SIG-M5 treated with dmso at 0.1 percent for 504 hours (cell line): ENCODE measurements around the gene PLXNC1.

Source experiments
- DNase-seq: peaks from one replicate; lab custom pipeline; 2025; ENCODE audit not compliant: unreplicated experiment; lab: John Stamatoyannopoulos, UW

Gene PLXNC1

DNA sequence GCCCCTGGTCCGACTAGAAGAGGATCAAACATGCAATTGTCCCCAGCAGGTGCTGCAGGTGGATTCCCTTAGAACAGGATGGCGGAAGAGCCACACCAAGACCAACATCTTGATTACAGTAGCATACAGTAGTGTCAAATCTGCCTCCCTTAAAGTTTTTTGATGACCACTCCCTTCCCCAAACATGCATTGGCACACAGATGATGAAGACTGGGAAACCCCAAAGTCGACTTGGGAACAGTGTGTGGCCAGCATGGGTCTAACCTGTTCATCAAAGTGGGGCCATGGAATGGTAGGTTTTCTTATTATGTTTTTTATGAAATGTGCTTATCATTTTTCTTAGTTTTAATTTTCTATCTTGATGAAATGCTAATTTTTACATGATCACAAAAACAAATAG, 8.8 kb downstream of the PLXNC1 start:
- DNase-seq, result no peak

DNA sequence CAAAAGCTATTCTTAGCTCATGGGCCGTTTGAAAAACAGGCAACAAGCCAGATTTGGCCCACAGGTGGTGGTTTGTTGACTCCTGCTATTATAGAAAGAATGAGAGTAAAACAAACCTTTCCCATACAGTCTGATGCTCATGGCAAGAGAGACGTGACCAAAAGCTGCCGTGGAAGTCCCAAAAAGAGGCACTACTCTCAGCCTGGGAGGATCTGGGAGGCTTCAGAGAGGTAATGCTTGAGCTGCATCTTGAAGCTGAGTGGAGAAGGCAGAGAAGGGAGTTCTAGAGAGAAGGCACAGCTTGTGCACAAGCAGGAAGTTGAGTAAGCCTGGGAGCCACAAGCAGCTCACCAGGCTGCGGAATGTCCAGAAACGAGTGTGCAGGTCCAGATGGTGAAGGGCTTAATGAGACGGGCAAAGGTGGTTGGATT, 9.6 kb downstream of the PLXNC1 start:
- DNase-seq, result no peak

DNA sequence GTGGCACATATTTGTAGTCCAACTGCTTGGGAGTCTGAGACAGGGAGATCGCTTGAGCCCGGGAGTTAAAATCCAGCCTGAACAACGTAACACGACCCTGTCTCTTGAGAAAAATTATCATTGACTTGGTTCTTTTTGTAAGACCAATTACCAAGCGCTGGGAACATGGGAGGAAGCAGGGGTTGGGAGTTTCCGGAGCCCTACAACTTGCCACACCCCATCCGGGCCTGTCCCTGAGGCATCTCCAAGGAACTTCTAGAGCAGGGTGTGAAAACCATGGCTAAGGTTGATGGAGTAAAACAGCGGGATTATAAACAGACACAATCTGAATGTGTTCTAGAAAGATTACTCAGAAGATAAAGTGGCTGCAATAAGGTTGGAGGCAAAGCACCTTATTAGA, 10.3 kb downstream of the PLXNC1 start:
- DNase-seq, result no peak

DNA sequence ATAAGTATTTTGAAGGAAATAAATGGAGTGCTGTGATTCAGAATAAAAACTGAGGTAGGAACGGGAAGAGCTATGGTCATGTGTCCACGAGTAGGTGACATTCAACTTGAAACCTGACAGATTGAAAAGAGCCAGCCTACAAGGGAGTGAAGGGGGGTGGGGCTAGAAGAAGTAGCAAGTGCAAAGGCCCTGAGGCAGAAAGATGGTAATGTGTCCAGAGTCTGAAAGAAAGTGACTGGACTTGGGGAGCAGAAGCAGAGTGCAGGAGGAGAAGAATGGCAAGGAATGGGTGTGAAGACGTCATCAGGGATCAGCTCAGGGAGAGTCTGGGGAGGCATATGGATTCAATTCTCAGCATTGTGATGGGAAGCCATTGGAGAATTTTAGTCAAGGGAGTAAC, 13.7 kb downstream of the PLXNC1 start:
- DNase-seq, result no peak

- DNase-seq, result no peak
Measured at GRCh38 chr12:94163850-94164249, 15.5 kb downstream of the PLXNC1 start.

GRCh38 chr12:94165138-94165537, 16.8 kb downstream of the PLXNC1 start:
- DNase-seq, result no peak

DNA sequence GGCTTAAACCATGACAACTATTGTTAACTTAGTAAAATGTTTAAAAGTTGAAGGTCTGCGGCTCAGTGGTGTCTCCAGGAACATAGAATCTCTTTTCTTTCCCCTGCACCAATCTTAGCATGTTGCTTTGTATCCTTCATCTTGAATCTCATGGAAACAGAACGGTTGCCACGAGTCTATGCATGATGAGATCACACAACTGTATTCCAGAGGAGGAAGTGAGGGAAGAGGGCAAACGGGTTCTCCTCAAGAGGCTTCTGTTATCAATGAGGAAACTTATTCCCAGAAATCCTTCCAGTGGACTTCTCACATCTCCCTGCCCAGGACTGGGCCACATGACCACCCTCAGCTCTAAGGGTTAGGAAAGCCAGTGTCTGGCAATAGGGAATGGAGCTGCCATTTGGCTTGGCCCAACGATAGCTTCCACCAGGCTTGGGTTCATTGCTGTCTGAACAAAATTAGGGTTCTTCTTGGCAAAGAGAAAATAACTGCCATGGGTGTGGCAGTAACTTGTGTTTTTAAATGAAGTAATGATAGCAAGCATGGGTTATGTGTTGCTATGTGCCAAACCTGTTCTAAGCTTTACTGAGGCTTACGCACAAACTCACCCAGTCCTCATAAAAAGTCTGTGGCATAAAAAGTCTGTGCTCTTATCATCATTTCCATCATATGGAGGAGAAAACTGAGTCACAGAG, 17.4 kb downstream of the PLXNC1 start:
- DNase-seq, result no peak

- DNase-seq, result no peak
Measured at GRCh38 chr12:94167071-94167755, 18.8 kb downstream of the PLXNC1 start.

- no peak for DNase-seq
Measured at GRCh38 chr12:94167756-94168416, 19.5 kb downstream of the PLXNC1 start.

DNA sequence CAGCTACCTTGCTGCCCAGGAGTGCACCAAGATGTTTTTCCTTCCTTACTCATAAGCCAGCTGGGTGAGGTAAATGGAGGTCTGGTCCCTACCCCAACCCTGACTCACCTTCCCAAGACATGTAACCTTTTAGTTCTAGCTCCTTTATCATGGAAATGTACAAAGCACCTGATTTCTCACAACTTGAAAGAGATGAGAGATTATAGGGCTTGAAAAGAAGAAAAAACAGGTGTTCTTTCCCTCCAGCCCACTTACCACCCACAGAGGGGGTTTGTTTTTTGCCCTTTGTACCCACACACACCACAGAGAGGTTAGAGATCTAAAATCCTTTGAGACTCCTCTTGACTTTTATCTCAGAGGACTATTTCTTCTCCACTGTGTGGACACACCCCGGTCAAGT, 21.1 kb downstream of the PLXNC1 start:
- no peak for DNase-seq

DNA sequence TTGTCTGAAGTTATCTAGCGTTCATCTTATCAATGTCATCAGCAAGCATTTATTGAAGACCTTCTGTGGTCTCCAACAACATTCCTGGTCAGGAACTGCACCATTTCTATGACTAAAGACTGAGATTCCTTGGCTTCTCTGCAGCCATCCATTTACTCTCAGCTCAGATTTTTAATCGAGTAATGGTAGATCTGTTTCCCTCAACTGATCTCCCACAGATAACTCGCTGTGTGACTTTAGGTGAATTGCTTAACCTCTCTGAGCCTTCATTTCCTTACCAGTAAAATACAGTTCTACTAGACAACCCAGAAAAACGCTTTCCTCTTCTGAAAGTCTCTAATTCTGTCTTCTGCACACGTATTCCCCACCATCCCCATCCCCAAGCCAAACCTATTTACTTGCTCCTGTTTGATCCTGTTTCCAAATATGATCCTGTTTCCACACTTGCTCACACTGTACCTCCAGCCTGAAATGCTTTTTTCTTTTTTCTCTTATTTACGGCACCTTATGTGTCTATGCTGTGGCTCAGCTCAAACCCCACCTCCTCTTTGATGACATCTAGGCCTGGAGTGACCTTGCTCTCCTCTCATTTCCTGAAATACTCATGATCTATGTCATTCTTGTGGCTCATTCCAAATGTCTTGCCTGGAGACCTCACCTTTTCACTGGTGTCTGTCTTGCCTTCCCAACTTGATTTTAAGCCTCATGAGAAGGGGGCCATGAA, 21.8 kb downstream of the PLXNC1 start:
- no peak for DNase-seq

DNA sequence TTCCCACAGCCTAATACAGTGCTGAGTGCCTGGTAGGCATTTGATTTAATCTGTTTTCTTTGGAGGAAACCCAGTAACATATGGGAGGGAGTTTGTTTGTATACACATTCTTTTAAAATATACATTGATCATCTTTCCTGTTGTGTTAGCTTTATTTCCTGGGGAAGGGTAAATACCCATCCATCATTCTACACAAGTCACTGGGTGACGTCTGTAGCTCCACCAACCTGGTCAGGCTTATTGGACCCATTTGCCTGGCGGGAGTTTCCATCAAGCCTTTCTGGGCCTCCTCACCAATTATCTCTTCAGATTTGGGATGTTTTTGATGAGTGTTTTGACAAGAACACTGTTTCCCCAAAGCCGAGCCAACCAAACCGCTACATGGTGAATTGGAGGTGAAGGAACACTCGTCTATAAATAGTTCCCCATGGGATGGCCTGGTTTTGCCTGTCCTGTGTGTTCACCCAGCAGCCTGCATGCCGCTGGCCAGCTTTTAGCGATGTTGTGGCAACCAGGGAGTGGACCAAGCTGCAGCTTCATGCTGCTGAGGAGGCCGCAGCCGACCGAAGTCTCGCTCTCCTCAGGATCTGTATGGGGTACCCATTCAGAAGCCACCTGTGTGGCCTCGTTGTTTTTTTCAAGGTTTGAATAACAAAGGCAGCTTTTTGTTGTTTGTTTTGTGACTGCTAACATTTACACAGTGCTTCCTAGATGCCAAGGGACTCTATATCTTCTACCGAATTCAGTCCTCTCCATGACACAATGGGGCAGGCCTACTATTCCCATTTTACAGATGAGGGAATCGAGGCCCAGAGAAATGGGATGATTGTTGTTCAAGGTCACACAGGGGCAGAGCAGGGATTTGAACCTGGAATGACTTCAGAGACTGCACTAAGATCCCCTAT, 22.6 kb downstream of the PLXNC1 start:
- DNase-seq, result no peak

DNA sequence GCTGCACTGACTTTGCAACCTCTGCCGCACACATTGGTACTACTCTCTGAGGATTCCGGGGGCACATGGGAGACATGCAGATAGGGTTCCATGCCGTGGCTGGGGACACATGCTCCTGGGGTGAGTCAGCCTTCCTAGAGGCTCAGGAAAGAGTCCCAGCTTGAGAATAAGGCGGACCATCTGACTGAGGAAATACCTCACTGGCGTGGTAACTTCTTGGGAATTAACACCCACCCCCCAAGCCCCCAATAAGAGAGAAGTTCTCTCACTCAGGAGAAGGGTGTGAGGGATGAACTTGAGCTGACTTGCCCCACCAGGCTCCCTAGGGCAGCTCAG, 23.2 kb downstream of the PLXNC1 start:
- DNase-seq, result no peak

DNA sequence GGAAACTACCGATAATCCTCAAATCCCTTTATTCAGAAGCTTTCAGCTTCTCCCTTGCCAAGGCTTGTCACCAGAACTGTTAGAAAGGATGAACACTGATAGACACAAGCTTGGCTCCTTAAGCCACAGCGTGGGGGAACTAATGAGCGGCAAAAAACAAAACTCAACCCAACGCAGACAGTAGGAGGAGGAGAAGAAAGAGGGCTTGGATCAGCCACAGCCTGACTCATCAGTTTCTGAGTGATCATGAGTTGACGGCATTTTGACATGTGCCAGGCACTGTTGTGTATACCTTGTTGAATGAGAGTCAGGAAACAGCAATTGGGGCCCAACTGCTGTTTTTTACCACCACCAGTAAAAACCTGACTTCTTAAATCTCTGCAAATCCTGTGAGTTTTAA, 23.7 kb downstream of the PLXNC1 start:
- DNase-seq, result no peak

- DNase-seq, result peak; percentile 92
Measured at GRCh38 chr12:94172973-94173372, 24.6 kb downstream of the PLXNC1 start.

DNA sequence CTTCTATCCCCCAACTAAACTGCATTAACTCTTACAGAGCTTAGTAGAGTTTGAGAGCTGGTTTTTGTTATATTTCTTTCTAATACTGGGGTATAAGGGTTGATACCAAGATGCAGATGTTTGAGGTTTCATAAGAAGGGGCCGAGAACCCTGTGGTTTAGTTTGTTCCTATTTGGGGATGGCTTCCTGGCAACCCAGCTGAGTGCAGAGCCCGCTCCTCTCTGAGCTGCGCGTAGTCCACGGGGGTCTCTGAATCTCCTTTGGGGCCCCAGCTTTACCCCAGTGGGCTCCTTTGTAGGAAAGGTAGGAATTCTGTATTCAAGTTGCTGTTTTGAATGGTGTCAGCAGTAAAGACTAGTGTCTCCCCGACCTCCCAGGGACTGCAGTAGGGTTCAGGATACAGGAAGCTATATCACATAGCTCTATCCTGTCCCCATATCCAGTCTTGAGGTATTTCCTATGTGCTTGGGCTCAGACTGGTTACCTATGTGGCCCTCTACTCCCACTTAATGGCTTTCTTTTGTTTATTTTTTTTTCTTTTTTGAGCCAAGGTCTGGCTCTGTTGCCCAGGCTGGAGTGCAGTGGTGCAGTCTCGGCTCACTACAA, 25.4 kb downstream of the PLXNC1 start:
- DNase-seq, result peak; percentile 72

- DNase-seq, result peak; percentile 94
Measured at GRCh38 chr12:94174576-94174975, 26.2 kb downstream of the PLXNC1 start.

DNA sequence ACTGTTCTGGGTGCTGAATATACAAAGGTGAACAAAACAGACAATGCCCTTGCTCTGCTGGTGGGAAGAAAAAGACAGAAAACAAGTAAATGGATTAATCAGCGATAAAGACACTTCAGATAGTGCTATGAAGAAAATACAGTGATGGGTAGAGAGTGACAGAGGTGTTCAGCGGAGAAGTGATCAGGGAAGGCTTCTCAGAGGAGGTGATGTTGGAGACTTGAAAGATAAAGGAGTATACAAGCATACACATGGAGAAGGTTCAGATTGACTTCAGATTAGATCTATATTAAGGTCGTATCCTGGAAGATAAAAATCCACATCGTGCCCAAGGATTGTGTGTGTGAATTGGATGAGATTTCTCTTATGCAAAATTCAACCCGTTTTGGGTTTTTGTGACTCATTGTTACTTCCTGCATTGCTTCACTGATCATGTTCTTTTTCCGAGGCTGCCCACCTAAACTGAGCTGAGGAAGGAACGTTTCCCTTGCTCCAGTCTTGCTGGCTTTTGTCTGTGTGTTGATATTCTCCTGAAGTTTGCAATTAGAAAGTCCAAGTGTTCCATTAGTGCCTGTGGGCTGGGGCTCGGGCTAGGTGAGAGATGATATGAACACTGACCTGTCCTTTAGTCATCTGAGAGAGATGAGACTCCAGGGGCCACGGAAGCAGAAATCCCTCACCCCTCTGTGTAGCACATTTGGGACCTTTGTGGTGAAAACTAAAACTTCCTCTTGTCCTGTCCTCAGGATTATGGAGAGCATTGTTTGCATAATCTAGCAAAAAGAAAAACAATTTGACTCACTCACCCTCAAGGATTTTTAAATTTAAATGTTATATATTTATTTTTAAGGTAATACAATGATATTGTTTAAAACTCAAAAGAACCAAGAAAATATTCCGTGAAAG, 27.6 kb downstream of the PLXNC1 start:
- DNase-seq, result peak; percentile 80

DNA sequence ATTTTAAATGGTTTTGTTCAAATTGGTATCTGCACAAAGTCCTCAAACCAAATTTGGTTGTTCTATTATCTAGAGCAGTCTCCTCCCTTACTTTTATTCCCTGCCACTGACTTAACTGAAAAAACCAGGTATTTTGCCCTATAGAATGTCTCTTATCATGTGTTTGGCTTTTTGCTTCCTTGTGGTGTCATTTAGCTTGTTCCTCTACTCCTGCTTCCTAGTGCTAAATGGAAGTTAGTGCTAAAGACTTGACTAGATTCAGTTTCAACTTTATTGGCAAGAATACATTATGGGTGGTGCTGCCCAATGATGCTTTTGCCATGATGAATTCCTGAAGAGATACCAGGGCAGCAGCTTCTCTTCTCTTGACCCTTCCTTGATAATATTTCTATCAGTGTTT, 29.7 kb downstream of the PLXNC1 start:
- no peak for DNase-seq
